SK-N-SH (cell line): ENCODE measurements around the gene XPO1. TPM values are rescaled to one million over a fixed set of nuclear protein-coding genes. Genes with fewer than 3 reads are reported as not detected.
"Not testable (repeated sequence)": the region's sequence is repeated elsewhere in the genome, so short reads cannot be mapped to it uniquely, and the experiment has no call there.

ENCODE experiments used
- CTCF ChIA-PET: fragments of 300-600, 350-600 bp; formaldehyde crosslinking; extraction: SDS; loops from one replicate; lab custom pipeline; 2021; lab: Yijun Ruan, JAX
- POLR2A ChIA-PET: fragments of 350-600 bp; sonication (Branson Sonifier 250); formaldehyde crosslinking; extraction: SDS; loops from one replicate; lab custom pipeline; 2020; ENCODE audit warnings: antibody characterized with exemption, inconsistent platforms; lab: Yijun Ruan, JAX
- DNase-seq: peaks from one replicate; pipeline ENCODE4 v3.0.0; 2012
- H2AFZ ChIP-seq: fragments of 200-600 bp; sonication (generic); 2 replicates; pipeline ENCODE4 v1.8.1; 2016; ENCODE audit warnings: antibody characterized with exemption, mild to moderate bottlenecking, low read depth
- H3F3A ChIP-seq: fragments of 200-600 bp; sonication (generic); replicated peaks from 2 replicates; pipeline ENCODE3; 2016; ENCODE audit warnings: antibody characterized with exemption, mild to moderate bottlenecking; ENCODE audit not compliant: insufficient read depth
- H3K27ac ChIP-seq, 2 experiments: fragments of 200-500 bp in 1 of 2; fragments of 200-600 bp in 1 of 2; sonication (Bioruptor generic) in 1 of 2; sonication (generic), shearing (Covaris generic) in 1 of 2; 2 replicates each; pipeline versions ENCODE4 v1.5.1 to v1.6.1; 2014 to 2016; ENCODE audit warnings: low read depth in 2 of 2, inconsistent platforms in 1 of 2, low read length in 1 of 2, mild to moderate bottlenecking in 1 of 2, mixed read lengths in 1 of 2
- H3K27me3 ChIP-seq: fragments of 200-600 bp; sonication (generic), shearing (Covaris generic); 2 replicates; pipeline ENCODE4 v1.6.1; 2016; ENCODE audit warnings: mixed run types; ENCODE audit not compliant: insufficient read depth
- H3K36me3 ChIP-seq, 2 experiments: fragments of 200-500 bp in 1 of 2; fragments of 200-600 bp in 1 of 2; sonication (Bioruptor generic) in 1 of 2; sonication (generic) in 1 of 2; replicated peaks in 1 of 2; 2 replicates each; pipeline versions ENCODE3 to v1.5.1; 2014 to 2016; ENCODE audit warnings: low read length in 1 of 2, mild to moderate bottlenecking in 1 of 2; ENCODE audit not compliant: insufficient read depth in 2 of 2, control insufficient read depth in 1 of 2
- H3K4me1 ChIP-seq, 2 experiments: fragments of 200-500 bp in 1 of 2; fragments of 200-600 bp in 1 of 2; sonication (Bioruptor generic) in 1 of 2; sonication (generic), shearing (Covaris generic) in 1 of 2; 2 replicates each; pipeline versions ENCODE4 v1.5.1 to v1.6.1; 2014 to 2016; ENCODE audit warnings: low read depth in 1 of 2, low read length in 1 of 2, mixed run types in 1 of 2; ENCODE audit not compliant: insufficient read depth in 2 of 2, control insufficient read depth in 1 of 2
- H3K4me2 ChIP-seq: fragments of 200-600 bp; sonication (generic), shearing (Covaris generic); 2 replicates; pipeline ENCODE4 v1.6.1; 2017; ENCODE audit warnings: mixed run types
- H3K4me3 ChIP-seq, 2 experiments: fragments of 200-500 bp in 1 of 2; fragments of 200-600 bp in 1 of 2; sonication (Bioruptor generic) in 1 of 2; sonication (generic), shearing (Covaris generic) in 1 of 2; 2 replicates each; pipeline versions ENCODE4 v1.5.1 to v1.8.1; 2014 to 2016; ENCODE audit warnings: low read depth in 2 of 2, inconsistent platforms in 1 of 2, low read length in 1 of 2, mild to moderate bottlenecking in 1 of 2, mixed read lengths in 1 of 2, moderate library complexity in 1 of 2
- H3K79me2 ChIP-seq: fragments of 200-600 bp; sonication (generic); 2 replicates; pipeline ENCODE4 v1.8.1; 2017; ENCODE audit warnings: mild to moderate bottlenecking; ENCODE audit not compliant: insufficient read depth
- H3K9ac ChIP-seq: fragments of 200-600 bp; sonication (generic); 2 replicates; pipeline ENCODE4 v1.6.1; 2017; ENCODE audit warnings: mixed run types
- H3K9me2 ChIP-seq: fragments of 200-600 bp; sonication (generic); 2 replicates; pipeline ENCODE4 v1.6.1; 2017; ENCODE audit warnings: mixed run types
- H3K9me3 ChIP-seq: fragments of 200-600 bp; sonication (generic); 2 replicates; pipeline ENCODE4 v1.6.1; 2017; ENCODE audit warnings: mixed run types, mild to moderate bottlenecking, moderate library complexity
- H4K20me1 ChIP-seq: fragments of 200-600 bp; sonication (generic); 2 replicates; pipeline ENCODE4 v1.6.1; 2017; ENCODE audit warnings: mild to moderate bottlenecking, mixed run types; ENCODE audit not compliant: insufficient read depth
- EZH2phosphoT487 ChIP-seq: fragments of 200-600 bp; sonication (generic); IDR thresholded peaks from 2 replicates; pipeline ENCODE4 v1.6.1; 2017; ENCODE audit warnings: low read depth, mixed run types, mild to moderate bottlenecking, antibody characterized with exemption, moderate library complexity, borderline replicate concordance
- FOXM1 ChIP-seq: IDR thresholded peaks from 2 replicates; pipeline ENCODE4 v1.4.0; 2012; ENCODE audit warnings: low read depth, mild to moderate bottlenecking
- NFIC ChIP-seq: IDR thresholded peaks from 2 replicates; pipeline ENCODE4 v1.4.0; 2012; ENCODE audit warnings: borderline replicate concordance
- RAD21 ChIP-seq: IDR thresholded peaks from 2 replicates; pipeline ENCODE4 v1.6.1; 2012; ENCODE audit warnings: mild to moderate bottlenecking, low read length
- USF1 ChIP-seq: IDR thresholded peaks from 2 replicates; pipeline ENCODE4 v1.4.0; 2012; ENCODE audit warnings: low read depth, borderline replicate concordance
- WGBS: methylation state at CpG from one replicate; pipeline ENCODE4 v1.1.6; 2017; ENCODE audit warnings: low lambda C conversion rate; 5-methylcytosine and 5-hydroxymethylcytosine counted together
- polyA plus RNA-seq, 3 experiments: library from polyadenylated mRNA; depleted of rRNA; stranded (reverse); fragments of >200 nt; gene quantifications; 2 replicates each; pipeline ENCODE4 v1.2.3, GENCODE V29; 2012

XPO1 gene
- polyA plus RNA-seq, 1 of the 3 experiments (the other 2 are of a cell fraction) = 61.0 TPM

DNA sequence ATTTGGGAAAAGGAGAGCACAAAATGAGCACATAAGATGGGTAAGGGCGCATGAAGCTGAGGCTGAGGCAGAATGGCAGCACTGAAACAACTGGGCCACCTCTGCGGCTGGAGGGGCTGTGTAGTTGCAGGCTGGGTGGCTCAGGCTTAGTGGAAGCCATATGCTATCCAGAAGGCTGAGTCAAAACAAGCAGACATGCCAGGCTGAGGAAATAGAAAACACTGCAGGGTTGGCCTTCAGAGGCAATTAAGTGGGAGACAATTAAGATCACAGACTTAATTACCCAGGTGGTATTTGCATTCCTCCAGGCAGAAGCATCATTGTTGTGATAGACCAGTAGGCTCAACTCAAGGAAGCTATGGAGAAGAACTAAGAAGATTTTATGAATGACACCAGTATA is 11.4 kb upstream of the XPO1 start:
- no peak for TF ChIP-seq USF1
- Histone ChIP-seq H3K4me3 (no peak overlapping the region), H3K9me2 (no peaks in the 10 kb centered on the region), H3F3A (no peaks in the 10 kb centered on the region), H3K36me3 (no peaks in the 10 kb centered on the region), H3K27me3 (no peaks in the 10 kb centered on the region; the same call in 1 of the 2 replicates), H2AFZ (no peak overlapping the region), H3K4me2 (no peak overlapping the region), H3K27ac (no peak overlapping the region), H4K20me1 (no peaks in the 10 kb centered on the region), H3K9me3 (no peaks in the 10 kb centered on the region), H3K79me2 (no peaks in the 10 kb centered on the region), H3K4me1 (no peaks in the 10 kb centered on the region; a peak in 1 of 4 replicates), H3K9ac (no peak overlapping the region)
- POLR2A ChIA-PET = no interaction called here
- 85% methylated on average over 2 of the region's 2 CpGs for WGBS
- CTCF ChIA-PET = no interaction called here
- peak; percentile 13 for DNase-seq

DNA sequence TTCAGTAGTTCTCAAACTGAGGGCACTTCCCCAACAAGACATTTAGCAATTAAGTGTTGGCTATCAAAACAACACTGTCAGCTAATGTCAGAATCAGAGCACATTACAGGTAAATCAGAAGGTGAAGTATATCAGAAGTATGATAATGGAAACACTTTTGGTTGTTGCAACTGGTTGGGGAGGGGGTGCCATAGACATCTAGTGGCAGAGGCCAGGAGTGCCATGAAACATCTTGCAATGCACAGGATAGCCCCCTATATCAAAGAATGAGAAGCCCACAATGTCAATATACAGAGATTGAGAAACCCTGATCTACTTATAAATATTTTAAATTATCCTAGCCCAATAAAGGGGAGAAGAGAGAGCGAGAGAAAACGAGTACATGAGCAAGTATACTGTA is 4.9 kb upstream of the XPO1 start:
- TF ChIP-seq RAD21 (peak; percentile 37), FOXM1 (no peak), NFIC (no peak), EZH2phosphoT487 (no peak)
- TF ChIP-seq, all 33 proteins: peak for 1
- H3K27ac ChIP-seq = no peak overlapping the region

DNA sequence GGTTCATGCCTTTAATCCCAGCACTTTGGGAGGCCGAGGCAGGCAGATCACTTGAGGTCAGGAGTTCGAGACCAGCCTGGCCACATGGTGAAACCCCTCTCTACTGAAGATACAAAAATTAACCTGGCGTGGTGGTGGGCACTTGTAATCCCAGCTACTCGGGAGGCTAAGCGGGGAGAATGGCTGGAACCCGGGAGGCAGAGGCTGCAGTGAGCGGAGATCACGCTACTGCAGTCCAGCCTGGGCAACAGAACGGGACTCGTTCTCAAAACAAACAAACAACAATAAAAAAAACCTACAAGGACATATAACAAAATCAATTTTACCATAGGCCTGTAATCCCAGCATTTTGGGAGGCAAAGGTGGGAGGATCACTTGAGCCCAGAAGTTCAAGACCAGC is 2.0 kb upstream of the XPO1 start:
- POLR2A ChIA-PET, H3K9me2 ChIP-seq, H3K36me3 ChIP-seq, H3K9ac ChIP-seq, DNase-seq, H3K4me1 ChIP-seq, H3K27ac ChIP-seq, H3K27me3 ChIP-seq, H3K9me3 ChIP-seq, H2AFZ ChIP-seq, H3K4me3 ChIP-seq, H3K4me2 ChIP-seq, CTCF ChIA-PET: not testable (repeated sequence)
- Histone ChIP-seq H3K79me2 (peaks cover 28% of the 10 kb centered on the region), H3F3A (peaks cover 16% of the 10 kb centered on the region), H4K20me1 (peaks cover 18% of the 10 kb centered on the region)
- 96% methylated on average over 10 of the region's 10 CpGs for WGBS

More for the DNA sequence above, 4.9 kb upstream of the XPO1 start:
- Histone ChIP-seq H3K9me2 (no peaks in the 10 kb centered on the region), H3K4me3 (no peak overlapping the region), H3F3A (no peaks in the 10 kb centered on the region), H3K36me3 (no peaks in the 10 kb centered on the region), H3K9me3 (no peaks in the 10 kb centered on the region), H3K4me1 (peaks cover 0 to 5% of the 10 kb centered on the region in 2 experiments; a peak in 3 of 4 replicates), H2AFZ (no peak overlapping the region), H4K20me1 (no peaks in the 10 kb centered on the region), H3K9ac (no peak overlapping the region), H3K4me2 (no peak overlapping the region), H3K79me2 (no peaks in the 10 kb centered on the region), H3K27me3 (no peaks in the 10 kb centered on the region)
- ChIA-PET CTCF (interaction anchor here (0.6 kb wide), 1 partner anchor 56 kb away, joined by 3 read pairs; no protein-coding TSS in a partner anchor), POLR2A (no interaction called here)
- DNase-seq = peak; percentile 24
- 80% methylated on average over 2 of the region's 2 CpGs for WGBS
